Stomach (tissue), 4 donors: ENCODE results near the gene ADD1.

Experiments
- EP300 ChIP-seq: sonication (generic); formaldehyde crosslinking; IDR thresholded peaks from one replicate; pipeline ENCODE4 v1.6.1; 2017; ENCODE audit warnings: antibody characterized with exemption
- POLR2A ChIP-seq, 4 donors: fragments of 450-650 bp; IDR thresholded peaks; one replicate each; pipeline ENCODE4 v1.6.1; 2016; ENCODE audit warnings: antibody characterized with exemption in 4 of 4, control low read depth in 2 of 4, mild to moderate bottlenecking in 1 of 4, moderate library complexity in 1 of 4
- POLR2AphosphoS5 ChIP-seq, 3 donors: sonication (generic); formaldehyde crosslinking; IDR thresholded peaks; one replicate each; pipeline ENCODE4 v1.6.1; 2016; ENCODE audit warnings: antibody characterized with exemption in 3 of 3
- TF ChIP-seq, protein P1 (sequence below), 7 experiments: fragments of 450-650 bp in 4 of 7; fragments of 200-600 bp in 3 of 7; sonication (generic) in 3 of 7; IDR thresholded peaks; one replicate each; pipeline ENCODE4 v1.5.1; 2016 to 2019; ENCODE audit warnings: antibody characterized with exemption in 7 of 7, control low read depth in 2 of 7, mild to moderate bottlenecking in 1 of 7

DNA sequence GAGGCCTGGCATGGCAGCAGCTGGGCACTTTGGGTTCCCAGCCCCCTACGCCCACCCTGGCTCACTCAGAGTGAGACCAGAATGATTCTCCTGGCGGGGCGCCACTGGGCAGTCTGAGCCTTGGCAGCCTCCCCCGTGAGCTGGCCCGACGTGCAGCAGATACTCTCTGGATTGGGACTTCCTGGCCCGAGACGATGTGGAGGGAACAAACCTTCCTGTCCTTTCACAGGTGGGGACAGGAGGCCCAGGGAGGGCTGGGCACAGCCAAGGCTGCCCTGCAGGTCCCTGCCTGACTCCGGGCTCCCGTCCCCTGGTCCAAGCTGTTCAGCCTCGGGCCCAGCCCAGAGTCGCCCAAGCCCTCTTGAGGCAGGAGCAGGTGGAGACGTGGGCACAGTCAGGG is 17.9 kb upstream of the ADD1 start:
- TF ChIP-seq, protein P1, sequence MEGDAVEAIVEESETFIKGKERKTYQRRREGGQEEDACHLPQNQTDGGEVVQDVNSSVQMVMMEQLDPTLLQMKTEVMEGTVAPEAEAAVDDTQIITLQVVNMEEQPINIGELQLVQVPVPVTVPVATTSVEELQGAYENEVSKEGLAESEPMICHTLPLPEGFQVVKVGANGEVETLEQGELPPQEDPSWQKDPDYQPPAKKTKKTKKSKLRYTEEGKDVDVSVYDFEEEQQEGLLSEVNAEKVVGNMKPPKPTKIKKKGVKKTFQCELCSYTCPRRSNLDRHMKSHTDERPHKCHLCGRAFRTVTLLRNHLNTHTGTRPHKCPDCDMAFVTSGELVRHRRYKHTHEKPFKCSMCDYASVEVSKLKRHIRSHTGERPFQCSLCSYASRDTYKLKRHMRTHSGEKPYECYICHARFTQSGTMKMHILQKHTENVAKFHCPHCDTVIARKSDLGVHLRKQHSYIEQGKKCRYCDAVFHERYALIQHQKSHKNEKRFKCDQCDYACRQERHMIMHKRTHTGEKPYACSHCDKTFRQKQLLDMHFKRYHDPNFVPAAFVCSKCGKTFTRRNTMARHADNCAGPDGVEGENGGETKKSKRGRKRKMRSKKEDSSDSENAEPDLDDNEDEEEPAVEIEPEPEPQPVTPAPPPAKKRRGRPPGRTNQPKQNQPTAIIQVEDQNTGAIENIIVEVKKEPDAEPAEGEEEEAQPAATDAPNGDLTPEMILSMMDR (IDR thresholded peaks at IDR 0.05), result no peak
- no peak for TF ChIP-seq EP300
- TF ChIP-seq POLR2A (IDR thresholded peaks at IDR 0.05), result no peak
- no peak for TF ChIP-seq POLR2AphosphoS5 (IDR thresholded peaks at IDR 0.05)
